ENCODE measurements around the gene MYZAP.

GRCh38 chr15:57609805-57610529 is 18.3 kb downstream of the MYZAP start:
- TF ChIP-seq, protein P1, sequence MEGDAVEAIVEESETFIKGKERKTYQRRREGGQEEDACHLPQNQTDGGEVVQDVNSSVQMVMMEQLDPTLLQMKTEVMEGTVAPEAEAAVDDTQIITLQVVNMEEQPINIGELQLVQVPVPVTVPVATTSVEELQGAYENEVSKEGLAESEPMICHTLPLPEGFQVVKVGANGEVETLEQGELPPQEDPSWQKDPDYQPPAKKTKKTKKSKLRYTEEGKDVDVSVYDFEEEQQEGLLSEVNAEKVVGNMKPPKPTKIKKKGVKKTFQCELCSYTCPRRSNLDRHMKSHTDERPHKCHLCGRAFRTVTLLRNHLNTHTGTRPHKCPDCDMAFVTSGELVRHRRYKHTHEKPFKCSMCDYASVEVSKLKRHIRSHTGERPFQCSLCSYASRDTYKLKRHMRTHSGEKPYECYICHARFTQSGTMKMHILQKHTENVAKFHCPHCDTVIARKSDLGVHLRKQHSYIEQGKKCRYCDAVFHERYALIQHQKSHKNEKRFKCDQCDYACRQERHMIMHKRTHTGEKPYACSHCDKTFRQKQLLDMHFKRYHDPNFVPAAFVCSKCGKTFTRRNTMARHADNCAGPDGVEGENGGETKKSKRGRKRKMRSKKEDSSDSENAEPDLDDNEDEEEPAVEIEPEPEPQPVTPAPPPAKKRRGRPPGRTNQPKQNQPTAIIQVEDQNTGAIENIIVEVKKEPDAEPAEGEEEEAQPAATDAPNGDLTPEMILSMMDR (IDR thresholded peaks at IDR 0.05) = no peak
- TF ChIP-seq POLR2A (IDR thresholded peaks at IDR 0.05) = peak in 1 of 2 donors; percentile 26

All from heart left ventricle (tissue), 13 donors.